Inferior parietal cortex (tissue), 1 donor: ENCODE results near the gene CHEK1.
A peak's percentile ranks its signal among the peaks of the same experiment; 100 is the strongest.

Experiments
- DNase-seq: peaks from one replicate; pipeline ENCODE4 v3.0.0-alpha.2; 2016; ENCODE audit errors: extremely low spot score

The CHEK1 gene

DNA sequence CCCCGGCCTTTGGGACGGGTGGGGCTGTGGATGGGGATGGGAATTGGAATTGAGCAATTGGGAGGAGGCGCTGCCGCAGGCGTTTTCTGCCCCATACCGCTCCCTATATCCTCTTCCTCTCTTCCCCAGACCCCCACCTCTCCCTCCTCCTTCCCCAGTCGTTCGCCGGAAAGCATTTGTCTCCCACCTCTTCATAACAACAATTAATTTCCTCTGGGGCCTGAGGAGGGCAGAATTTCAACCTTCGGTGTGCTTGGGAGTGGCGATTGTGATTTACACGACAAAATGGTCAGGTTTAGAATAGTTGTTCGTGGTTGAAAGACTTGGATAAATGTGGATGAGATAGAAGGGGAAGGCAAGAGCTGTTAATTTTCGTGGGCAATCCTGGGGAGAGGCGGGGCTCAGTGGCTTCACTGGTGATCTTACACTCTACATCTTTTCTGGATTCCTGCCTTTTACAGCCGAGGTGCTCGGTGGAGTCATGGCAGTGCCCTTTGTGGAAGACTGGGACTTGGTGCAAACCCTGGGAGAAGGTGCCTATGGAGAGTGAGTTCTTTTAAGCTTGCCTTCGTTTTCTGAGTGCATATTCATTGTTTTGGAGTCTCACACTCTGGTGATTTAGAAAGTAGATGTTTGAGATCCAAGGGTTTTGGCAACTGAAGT is 1.5 kb downstream of the CHEK1 start:
- peak; percentile 27 for DNase-seq

DNA sequence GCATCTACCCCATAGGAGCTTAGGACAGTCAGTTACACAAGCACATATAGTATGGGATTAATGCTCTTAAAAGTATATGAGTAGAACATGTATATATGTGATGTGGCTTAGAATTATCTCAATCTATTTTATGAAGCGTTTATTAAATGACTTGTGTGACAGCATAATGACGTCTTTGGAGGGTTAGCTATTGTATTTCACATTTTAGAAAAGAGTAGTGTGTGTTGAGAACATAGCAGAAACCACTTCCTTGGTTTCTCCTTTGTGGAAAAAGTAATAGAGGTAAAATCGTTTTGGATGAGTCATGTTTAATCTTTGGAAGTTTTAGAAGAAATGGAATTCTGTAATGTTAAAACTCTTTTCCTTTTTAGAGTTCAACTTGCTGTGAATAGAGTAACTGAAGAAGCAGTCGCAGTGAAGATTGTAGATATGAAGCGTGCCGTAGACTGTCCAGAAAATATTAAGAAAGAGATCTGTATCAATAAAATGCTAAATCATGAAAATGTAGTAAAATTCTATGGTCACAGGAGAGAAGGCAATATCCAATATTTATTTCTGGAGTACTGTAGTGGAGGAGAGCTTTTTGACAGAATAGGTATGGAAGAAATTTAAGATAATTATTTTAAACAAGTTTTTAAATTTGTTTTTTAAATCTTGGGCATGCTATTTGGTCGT is 2.4 kb downstream of the CHEK1 start:
- DNase-seq, result no peak

DNA sequence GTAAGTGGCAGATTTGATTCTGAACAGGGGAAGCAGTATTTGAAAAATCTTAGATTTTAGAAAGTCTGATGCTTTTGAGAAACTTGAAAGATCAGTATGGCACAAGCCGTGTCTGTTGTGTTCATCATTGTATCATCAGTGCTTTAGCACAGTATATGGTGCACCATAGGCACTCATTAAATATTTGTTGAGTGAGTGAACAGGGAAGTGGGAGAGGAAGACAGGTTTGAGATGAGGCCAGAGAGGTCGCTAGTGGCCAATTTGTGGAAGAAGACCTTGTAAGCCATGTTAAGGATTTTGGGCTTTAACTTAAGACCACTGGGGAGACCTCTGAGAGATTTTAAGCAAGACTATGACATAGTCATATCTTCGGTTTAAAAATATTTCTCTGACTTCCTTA is 12.9 kb downstream of the CHEK1 start:
- DNase-seq, result no peak

DNA sequence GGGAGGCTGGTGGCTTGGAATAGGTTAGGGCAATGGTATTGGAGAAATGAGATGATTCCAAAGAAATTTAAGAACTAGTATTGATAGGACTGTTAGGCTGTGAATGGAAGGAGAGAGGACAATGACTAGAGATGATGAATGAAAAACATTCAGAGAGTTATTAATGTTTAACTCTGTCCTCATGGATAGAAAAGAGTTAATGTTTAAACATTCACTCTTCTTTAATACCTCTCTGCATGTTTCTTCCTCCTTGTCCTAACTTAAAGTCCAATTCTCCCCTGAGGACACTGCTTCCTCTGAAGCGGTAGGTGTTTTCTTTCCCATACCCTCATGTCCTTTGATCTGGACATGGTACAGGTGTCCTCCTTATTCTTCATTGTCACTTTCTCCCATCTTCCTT is 13.4 kb downstream of the CHEK1 start:
- DNase-seq, result no peak

DNA sequence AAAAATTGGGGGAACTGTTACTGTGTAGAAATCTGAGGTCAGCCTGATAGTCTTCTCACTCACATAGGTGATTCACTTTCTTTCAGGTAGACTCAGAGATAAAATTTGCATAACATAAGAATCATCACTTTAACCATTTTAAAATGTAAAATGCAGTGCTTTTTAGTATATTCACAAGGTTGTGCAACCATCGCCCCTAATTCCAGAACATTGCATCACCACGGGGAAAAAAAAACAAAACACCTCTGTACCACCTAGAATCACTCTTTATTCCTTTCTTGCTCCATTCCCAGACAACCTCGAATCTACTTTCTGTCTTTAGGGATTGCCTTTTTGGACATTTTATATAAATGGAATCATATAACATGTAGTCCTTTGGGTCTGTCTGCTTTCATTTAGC is 20.9 kb downstream of the CHEK1 start:
- DNase-seq, result no peak

DNA sequence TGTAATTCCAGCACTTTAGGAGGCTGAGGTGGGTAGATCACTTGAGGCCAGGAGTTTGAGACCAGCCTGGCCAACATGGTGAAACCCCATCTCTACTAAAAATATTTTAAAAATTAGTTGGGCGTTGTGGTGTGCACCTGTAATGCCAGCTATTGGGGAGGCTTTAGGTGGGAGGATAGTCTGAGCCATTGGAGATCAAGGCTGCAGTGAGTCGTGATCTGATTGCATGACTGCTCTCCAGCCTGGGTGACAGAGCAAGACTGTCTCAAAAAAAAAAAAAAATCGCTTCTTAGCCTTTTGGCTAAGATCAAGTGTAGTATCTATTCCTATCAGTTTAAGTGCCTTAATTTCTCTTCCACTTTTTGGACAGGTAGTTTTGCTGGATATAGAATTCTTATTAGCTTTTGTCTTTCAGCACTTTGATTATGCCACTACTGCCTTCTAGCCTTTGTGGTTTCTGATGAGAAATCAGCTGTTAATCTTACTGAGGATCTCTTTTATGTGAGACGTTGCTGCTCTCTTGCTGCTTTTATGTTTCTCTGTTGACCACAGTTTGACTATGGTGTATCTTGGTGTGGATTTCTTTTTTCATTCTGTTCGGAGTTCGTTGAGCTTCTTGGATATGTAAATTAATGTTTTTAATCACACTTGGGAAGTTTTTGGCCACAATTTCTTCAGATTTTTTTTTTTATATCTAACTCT is 24.7 kb downstream of the CHEK1 start:
- DNase-seq, result no peak

DNA sequence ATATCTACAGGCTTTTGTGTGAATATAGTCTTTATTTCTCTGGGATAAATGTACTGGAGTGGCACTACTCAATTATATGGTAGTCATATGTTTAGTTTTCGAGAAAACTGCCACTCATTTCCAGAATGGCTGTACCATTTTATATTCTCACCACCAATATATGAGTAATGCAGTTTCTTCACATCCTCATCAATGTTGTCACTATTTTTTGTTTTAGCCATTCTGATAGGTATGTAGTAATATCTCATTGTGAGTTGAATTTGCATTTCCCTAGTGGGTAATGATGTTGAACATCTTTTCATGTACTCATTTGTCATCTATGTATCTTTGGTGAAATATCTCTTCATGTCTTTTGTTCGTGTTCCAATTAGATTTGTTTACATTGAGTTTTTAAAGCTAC is 37.7 kb downstream of the CHEK1 start:
- DNase-seq, result no peak

DNA sequence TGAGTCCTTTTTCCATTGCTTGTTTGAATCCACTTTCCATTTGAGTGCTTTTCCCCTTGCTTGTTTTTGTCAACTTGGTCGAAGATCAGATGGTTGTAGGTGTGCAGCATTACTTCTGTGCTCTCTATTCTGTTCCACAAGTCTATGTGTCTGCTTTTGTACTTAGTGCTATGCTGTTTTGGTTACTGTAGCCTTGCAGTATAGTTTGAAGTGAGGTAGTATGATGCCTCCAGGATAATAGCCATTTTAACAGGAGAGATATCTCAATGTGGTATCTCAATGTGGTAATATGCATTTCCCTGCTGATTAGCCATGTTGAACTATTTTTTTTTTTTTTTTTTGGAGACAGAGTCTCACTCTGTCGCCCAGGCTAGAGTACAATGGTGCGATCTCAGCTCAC is 38.9 kb downstream of the CHEK1 start:
- no peak for DNase-seq

DNA sequence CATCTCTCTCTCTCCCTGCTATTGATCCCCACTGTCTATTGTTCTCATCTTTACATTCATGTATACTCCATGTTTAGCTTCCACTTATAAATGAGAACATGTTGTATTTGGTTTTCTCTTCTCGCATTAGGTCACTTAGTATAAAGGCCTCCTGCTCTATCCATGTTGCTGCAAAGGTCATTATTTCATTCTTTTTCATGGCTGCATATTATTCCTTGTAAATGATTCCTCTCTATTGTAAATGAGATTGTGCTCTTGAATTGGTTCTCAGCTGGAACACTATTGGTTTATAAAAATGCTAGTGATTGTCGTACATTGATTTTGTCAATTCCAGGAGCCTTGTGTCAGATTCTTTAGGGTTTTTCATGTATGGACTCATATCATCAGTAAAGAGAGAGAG is 42.2 kb downstream of the CHEK1 start:
- DNase-seq, result no peak

DNA sequence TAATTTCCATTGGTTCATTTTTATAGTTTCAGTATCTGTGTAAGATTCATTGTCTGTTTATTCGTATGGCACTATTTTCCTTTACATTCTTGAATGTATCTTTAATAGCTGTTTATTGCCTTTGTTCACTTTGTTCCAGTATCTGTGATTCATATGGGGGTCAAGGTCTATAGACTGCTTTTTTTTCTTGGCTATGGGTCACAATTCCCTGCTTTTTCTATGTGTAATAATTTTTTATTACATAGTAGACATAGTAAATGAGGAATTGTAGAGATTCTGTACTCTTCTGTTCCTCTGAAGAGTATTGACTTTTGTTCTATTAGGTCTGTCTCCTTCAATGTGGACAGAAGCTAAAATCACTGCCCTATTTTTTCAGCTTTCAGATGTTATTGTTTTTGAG is 45.2 kb downstream of the CHEK1 start:
- no peak for DNase-seq

DNA sequence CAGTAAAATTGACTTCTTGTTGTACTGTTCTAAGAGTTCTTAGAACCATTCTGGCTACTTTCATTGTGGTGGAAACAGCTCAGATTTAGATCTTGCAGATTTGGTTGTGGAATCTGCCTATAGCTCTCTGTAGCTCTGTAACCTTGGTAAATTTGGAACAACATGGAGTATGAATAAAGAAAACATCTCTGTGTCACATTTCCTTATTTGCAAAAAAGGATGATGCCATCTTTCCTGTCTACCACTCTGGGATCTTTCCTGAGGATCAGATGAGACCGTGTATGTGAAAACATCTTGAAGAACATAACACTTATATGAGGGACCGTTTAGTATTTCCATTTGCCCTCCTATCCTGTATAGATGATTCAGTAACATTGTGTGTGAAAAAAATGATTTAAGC is 46.6 kb downstream of the CHEK1 start:
- DNase-seq, result no peak

DNA sequence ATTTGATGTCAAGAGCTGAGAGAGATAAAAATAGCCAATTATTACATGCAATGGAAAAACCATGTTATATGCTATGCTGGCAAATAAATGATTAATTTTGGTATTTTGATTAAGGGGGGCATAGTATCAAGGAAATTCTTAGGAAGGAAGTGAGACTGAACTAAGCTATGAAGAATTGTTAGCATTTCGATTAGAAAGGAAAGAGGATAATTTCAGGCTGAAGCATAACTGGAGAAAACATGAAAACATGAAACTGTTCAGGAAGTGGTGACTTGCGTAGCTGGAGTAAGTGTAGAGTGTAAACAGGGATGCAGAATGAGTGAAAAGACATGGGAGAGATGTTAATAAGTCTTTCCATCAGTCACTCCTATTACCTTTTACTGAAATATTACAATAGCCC is 49.2 kb downstream of the CHEK1 start:
- DNase-seq, result no peak

DNA sequence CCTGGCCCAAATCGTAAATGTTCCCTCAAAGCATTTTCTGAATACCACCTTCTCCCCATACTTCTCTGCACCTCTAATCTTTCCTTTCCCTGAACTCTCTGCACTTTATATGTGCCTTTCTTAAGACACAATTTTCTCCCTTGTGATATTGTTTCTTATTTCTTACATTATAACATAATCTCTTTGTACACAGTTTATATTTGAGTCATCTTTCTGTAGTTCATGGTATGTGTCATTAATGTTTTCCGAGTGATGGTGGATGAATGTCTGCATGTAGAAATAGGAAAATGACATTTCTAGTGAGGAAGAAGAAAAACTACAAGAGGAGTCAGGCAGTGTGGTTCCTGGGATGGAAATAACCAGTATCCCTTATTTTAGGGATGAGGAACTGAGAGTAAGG is 50.2 kb downstream of the CHEK1 start:
- DNase-seq, result no peak

DNA sequence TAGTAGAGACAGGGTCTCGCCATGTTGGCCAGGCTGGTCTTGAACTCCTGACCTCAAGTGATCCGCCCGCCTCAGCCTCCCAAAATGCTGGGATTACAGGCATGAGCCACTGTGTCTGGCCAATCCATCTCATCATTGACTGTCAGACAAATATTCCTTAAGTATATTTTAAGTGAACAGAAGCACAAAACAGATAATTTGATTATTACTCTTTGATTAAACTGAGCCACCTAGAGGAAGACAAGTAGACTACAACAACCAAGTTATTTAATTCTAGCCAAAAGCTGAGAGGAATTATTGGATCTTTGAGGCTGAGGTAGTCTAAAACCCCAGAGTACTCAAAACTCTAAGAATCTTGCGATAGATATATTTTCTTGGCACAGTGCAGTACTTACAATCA is 54.4 kb downstream of the CHEK1 start:
- DNase-seq, result no peak

DNA sequence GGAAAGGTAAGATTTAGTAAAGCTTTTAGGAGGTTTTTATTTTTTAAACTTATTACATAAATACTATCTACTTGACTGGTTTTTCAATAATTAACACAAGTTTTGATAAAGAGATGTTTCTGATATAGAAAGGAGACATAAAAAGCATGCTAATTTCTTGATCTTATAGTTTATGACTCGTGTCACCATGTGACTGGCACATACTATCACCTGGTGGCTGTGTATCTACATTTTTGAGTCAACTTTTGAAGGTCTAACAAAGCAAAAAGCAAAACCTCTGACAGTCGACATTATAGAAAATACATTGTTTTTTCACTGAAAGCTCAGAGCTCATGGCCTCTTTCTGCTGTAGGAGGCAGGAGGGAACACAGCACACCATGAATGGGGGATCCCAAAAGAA is 54.9 kb downstream of the CHEK1 start:
- no peak for DNase-seq

DNA sequence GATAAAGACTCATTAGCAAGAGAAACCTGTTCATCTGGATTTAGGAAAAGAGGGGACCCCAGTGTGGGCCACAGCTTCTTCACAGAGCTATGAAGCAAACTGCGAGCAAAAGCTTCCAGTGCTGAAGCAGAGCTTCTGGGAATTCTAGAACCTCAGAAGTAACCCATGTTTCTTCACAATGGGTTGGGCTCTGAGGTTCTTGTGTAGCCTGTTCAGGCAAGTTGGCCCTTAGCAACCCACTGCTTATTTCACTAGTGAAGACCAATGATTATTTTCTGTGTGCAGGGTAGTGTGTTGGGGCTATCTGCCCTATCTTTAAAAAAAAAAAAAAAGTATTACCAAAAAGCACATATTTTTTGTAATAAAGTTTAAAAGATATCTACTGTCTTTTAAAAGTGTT is 55.8 kb downstream of the CHEK1 start, which contains the start of gene ACRV1:
Gene ACRV1 (minus strand): TSS at position 101 of the 400 bp plus-strand sequence. CDS start 67 bp downstream, at position 34.
- no peak for DNase-seq

DNA sequence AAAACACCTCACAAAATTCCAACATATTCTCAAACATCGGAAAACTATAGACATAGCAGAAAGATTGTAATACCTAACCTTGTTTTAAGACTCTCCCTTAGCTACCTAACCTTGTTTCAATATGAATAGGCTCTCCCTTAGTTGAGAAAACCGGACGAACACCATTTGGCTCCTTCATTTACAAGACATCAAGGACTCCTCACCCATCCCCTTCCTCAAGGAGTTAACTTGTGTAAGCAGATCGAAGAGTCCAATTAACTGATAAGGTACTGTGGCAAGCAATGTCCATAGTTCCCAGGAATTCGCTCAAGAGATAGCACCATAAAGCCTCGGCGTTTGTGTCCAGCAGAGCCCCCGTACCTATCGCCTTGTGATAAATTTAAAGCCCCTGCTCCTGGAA is 60.3 kb downstream of the CHEK1 start:
- DNase-seq, result no peak

DNA sequence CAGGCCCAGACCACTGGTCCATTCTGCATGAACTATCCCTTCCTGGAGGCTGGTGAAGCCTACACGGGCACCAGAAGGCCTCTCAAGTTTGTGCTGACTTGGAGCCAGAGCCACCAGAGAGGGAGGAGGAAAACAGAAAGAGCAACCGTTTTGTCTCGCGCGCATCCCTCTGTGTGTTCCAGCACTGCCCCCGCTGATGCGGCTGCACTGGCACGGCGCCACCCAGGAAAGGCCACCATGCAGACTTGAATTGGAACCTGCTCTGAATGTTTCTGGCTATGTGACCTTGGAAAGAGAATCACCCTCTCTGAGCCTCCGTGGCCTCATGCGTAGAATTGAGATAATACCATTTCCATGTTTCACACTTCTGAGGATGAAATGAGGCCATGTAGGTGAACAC is 63.1 kb downstream of the CHEK1 start:
- DNase-seq, result no peak

DNA sequence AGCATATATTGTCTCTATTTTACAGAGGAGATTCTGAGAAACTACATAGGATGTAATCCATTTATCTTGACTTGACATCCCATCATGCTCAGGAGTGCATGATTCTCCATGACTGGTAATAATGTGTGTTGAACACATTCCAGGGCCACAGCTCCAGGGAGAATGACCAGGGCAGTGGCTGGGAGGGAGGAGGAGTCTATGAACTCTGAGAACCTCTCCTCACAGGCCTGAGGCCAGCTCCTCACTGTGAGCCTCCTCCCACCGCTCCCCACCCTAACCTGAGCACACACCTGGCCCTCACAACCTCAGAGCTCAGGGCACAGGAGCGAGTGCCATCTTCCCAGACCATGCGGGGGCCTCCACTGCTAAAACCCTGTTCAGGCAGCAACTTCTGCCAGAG is 63.7 kb downstream of the CHEK1 start:
- DNase-seq, result no peak

DNA sequence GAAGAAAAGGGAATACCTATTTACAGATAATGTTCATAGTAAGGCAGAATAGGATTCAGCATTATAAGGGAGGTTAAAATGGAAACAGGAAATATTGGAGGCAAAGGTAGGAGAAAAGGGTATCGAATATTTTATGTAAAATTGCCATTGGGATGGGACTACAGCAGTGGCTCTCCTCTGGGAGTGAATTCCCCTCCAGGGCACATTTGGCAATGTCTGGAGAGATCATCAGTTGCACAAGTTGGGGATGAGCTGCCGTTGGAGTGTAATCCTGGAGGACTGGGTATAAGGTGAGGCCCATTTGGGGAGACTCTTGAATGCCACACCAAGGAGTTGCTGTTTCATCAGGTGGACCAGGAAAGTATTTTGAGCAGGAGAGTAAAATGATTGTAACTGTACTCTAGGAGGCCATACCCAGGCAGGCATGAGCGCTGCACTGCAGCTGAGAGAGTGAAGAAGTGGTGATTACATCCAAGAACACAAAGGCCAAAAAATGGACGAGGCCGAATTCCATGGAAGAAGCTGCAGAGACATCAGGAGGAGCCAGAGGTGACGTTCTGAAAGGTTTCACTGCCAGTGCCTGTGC is 64.4 kb downstream of the CHEK1 start:
- no peak for DNase-seq

DNA sequence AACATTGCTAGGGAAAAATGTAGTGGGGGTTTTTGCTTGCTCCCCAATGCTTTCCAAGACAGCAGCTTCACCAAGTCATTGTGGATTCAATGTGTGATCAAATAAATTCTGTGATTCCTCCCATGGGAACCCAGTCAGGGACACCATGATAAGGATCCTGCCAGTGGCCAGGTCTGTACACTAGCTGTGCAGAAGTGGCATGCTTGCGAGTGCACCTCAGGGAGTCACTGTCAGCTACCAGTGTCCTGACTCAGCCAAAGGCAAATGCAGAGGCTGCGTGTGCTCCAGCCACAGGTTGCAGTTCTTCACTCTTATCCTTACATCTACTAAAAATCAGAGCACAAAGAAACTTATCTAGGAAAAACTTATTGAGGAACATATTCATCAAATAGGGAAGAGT is 65.0 kb downstream of the CHEK1 start:
- DNase-seq, result no peak

DNA sequence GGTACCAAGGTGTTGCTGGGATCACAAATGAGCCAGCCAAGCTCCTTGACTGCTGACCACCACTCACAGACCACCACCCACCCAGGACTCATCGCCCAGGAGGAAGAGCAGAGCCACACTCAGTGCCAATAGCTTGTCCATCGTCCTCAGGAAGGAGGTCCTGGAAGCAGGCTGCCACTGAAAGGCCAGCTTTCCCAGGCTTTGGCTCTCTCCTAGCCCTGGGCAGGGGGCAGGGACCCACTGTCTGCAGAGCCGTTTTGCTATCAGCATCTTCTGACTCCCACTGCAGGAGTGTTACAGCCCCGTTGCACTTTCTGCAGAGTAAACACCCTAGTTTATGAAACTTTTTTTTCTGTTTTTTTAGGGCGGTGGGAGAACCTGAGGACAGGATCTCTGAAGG is 67.9 kb downstream of the CHEK1 start:
- no peak for DNase-seq

DNA sequence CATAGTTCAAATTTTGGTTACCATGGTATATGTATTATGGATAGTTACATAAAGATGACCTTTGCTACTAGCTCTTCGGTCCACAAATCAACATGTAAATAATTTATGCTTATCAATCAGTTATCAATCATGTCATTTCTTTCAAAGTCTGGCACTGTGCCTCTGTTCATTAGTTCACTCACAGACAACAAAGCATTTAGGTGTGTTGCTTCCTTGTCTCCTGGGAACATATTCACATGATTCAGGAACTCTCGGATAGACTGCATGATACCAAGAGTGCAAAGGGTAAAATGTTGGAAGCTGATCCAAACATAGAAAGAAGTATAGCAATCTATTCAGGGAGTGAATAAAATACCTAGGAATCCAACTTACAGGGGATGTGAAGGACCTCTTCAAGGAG is 70.0 kb downstream of the CHEK1 start:
- DNase-seq, result no peak
